KBM-7 (cell line): ENCODE data around the gene RBCK1.

Experiments
- DNase-seq: peaks from one replicate; pipeline ENCODE4 v3.0.0-alpha.2; 2015
- in situ Hi-C: fragments of 300-500 bp; cut with MboI; formaldehyde crosslinking; loops from 2 replicates; pipeline ENCODE4 v1.14.3; 2020; ENCODE audit warnings: low sequenced_read_pairs, low pct_unique_long_range_greater_than_20kb, mixed read lengths

Gene RBCK1

DNA sequence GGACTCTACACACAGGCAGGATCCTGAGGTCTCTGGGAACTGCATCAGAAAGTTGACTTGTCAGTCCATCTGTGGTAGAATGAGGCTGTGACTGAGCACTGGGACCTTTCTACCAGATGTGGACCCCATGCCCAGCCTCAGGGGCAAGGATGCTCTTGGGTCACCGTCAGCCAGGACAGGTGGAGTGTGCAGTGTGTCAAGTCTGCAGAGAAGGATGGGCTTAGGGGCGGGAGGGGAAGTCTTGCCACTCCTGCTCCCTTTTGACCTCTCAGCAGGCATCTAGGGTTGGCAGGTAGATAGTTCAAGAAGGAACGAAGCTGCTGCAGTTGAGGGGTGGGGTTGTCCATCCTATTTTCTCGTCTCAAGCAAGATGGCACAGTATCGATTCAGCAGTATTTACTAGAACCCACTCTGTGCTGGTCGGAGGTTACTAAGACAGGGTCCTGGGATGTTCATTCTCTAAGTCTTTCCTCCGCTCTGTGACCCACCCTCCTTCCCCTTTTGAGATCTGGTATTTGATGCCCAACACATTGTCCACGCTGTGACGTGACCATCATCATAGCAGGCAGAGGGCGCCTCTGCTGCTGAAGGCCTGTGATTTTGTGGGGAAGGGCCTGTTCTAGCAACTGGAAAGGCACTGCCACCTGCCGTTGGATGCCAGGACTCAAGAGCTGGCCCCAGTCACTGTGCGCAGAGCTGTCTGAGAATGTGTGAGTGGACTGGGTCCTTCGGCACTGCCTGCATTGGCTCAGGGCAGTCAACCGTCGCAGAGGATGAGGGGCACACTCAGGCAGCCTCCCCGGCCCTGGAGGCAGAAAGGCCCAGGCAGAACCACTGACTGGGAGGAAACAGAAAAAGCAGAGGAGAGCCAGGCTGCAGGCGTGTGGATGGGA is 23.2 kb downstream of the RBCK1 start:
- in situ Hi-C loops, result no loop called here
- DNase-seq, result peak; percentile 80

- in situ Hi-C loops, result no loop called here
These were observed 24.1 kb downstream of the RBCK1 start for GRCh38 chr20:432208-432607.

DNA sequence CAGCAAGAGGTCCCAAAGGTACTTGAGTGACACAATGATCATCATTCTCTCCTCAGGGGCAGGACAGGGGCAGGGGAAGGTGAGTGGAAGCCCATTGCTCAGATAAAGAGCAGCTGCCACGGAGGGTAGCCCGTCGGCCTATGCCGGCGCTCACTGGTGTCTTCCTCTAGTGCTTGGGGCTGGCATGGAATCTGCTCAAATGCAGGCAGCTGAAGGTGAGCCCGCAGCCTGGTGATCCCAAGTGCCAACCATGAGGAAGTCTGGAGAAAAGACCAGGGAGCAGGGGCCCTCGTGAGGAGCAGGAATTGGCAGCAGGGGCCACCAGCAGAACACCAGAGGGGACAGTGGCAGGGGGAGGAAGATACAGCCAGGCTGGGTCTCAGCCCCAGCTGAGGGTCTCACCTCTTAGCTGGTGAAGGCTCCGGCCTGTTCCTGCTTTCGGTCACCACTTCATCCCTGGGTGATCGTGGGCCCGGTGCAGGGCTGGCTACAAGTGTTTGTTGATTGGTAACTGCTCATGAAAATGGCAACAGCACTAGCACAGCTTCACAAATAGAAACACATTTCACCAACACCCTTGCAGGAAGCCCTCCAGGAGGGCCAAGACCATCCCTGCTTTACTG is 24.7 kb downstream of the RBCK1 start:
- in situ Hi-C loops, result no loop called here
- no peak for DNase-seq

More at GRCh38 chr20:432208-432607, 24.1 kb downstream of the RBCK1 start:
- DNase-seq, result no peak

GRCh38 chr20:433300-433975 is 25.3 kb downstream of the RBCK1 start:
- no peak for DNase-seq
- in situ Hi-C loops, result no loop called here

- in situ Hi-C loops, result no loop called here
- no peak for DNase-seq
These were observed 26.1 kb downstream of the RBCK1 start for GRCh38 chr20:434221-434620.

GRCh38 chr20:434661-435419 is 26.7 kb downstream of the RBCK1 start:
- in situ Hi-C loops, result no loop called here
- DNase-seq, result no peak

DNA sequence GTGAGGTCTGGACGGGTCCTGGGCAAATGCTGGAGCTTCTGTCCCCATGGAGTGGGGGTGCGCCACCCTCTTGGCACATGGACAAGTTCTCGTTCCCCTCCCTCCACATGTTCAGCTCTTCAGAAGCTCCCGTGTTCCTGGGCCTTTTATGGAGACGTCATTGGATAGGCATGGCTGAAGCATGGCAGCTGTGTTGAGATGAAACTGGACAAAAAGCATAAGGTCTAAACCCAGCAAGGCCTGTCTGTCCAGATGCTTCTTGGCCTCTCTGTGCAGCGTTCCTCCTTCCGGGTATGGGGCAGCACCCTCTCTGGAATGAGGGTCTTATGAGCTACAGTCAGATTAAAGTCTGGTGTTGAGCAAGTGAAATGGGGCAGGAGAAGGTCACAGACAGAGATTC is 27.5 kb downstream of the RBCK1 start:
- in situ Hi-C loops, result no loop called here

GRCh38 chr20:436476-436875 is 28.4 kb downstream of the RBCK1 start:
- DNase-seq, result no peak
- in situ Hi-C loops, result no loop called here

More for the DNA sequence above, 27.5 kb downstream of the RBCK1 start:
- DNase-seq, result no peak

GRCh38 chr20:437787-438486 is 29.8 kb downstream of the RBCK1 start:
- peak; percentile 12 for DNase-seq

DNA sequence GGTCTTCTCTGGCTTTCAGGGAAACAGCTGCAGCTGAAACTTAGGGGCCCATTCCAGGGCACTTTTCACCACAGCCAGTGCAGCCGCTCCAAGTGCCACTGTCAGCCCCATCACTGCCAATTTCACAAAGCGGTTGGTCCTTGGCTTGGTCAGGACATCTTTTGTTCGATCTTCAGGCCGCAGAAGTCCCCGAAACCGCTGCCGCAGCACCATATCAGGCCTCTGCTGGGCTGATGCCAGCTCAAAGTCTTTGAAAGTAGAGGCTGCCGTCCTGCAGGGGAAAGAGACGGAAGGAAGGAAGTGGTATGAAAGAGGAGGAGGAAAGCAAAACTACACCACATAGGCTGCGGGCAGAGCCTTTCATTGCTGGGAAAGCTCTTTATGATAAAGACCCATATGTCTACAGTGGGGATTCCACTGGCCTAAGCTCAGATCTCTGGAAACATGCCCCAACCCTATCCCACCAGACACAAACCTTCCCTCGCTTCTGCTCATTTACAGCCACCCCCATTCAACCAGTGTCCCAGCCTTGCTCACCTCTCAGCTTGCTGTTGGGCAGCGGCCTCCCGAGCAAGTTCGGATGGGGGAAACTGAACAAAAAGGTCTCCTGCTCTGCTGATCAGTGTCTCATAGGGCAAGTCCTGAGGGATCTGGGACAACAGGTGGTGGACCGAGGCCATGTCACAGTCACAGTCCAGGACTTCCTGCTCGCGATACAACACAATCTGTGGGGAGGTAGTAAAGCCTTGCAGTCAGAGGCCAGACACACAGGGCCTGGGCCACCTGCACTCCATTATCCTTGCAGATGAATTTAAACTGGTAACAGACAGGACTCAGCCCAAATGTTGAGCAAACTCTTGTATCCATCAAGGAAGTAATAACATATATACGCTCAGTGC is 30.7 kb downstream of the RBCK1 start:
- in situ Hi-C loops, result no loop called here

More at GRCh38 chr20:437787-438486, 29.8 kb downstream of the RBCK1 start:
- in situ Hi-C loops, result no loop called here

DNA sequence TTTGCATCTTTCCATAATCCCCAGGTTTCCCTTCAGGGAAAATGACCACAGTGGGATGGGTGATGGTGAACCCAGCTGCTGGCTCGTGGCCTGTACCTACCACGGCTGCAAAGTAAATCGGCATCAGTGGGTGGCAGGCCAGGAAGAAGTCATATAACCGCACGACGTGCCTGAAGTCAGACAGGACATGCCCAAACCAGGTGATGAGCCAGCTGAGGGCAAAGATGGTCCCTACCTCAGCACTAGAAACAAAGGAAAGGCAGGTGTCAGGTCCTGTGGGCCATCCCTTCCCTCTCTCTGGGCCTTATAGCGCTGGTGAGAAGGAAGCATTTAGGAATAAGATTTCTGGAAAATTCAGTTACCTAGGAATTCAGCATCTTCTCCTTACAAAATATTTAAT is 32.0 kb downstream of the RBCK1 start:
- in situ Hi-C loops, result no loop called here
- DNase-seq, result no peak

More for the DNA sequence above, 30.7 kb downstream of the RBCK1 start:
- DNase-seq, result peak; percentile 87

GRCh38 chr20:440636-441035 is 32.5 kb downstream of the RBCK1 start:
- in situ Hi-C loops, result no loop called here
- no peak for DNase-seq

- DNase-seq, result no peak
- in situ Hi-C loops, result no loop called here
These were observed 35.2 kb downstream of the RBCK1 start for GRCh38 chr20:443223-443775.

DNA sequence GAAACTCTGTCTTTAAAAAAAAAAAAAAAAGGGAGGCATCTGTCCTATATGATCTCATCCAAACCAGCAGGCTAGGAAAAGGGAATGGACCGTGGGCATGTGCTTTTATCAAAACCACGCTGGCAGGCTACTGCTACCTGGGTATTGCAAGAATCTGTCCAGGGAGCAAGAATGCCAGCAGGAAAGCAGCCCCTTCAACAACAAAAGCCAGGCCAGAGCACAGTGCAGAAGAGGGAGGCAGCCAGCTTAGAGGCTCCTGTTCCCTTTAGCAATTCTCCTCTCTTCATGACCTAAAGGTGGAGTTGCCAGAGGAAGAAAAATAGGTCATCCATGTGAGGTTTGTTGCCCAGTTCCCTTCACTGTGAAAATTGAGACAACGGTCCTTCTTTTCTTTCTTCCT is 36.0 kb downstream of the RBCK1 start:
- in situ Hi-C loops, result no loop called here
- no peak for DNase-seq

- in situ Hi-C loops, result no loop called here
These were observed 36.8 kb downstream of the RBCK1 start for GRCh38 chr20:444862-445426.

DNA sequence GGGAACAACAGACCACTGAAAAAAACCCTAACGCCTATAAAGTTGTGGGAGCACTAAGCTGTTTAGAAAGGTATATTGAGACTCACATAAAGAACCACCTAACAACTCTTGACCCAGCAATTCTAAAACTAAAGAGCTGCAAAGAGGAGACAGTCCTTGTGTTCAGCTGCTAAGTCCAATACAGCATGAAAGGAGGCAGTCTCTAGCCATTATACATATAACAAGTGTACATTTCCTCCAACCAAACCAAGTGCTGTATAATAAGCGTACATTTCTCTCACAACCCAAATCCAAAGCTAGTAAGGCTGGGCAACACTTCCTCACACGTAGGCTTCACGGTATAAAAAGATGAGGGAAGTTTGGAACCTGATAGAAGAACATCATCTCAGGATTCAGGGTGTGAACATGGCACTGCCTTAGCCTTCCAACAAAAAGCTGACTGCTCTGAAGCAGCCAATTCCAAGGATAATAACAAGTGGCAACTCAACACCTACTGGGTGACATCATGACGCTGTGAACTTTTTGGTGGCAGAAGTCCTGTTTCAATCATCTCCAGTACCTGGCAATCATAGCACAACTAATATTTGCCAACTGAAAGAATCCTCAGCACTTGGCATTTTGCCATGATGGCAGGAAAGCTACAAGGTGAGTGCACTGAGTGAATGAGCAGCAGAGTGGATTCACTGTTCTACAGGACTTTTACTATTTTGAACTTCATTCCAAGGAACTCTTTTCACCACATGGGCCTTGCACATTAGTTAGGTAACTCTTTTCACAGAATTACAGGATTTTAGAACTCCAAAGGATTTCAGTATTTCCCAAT is 37.6 kb downstream of the RBCK1 start:
- DNase-seq, result no peak
- in situ Hi-C loops, result no loop called here

More at GRCh38 chr20:444862-445426, 36.8 kb downstream of the RBCK1 start:
- DNase-seq, result no peak
